ENCODE data around the gene VAT1L.

The VAT1L gene

DNA sequence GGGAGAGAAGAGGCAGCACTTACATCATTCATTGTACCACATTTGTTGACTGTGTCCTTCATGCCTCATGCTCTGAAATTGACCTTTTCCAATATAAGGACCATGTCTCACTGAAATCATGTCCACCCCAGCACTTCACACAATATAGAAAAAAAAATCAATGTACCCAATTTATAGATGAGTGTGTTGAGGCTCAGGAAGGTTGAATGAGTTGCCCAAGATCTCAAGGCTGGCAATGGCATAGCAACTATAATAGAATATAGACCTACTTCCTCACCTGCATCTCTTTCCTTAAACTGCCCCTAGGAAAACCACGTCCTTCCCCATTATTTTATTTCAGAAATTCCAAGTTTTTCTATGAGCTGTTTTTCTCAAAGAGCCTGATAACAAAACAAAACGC lies 912 bp upstream of the VAT1L start:
- no peak for DNase-seq (ENCODE audit: low read depth)
- no peak overlapping the region for H3K4me3 ChIP-seq (replicated peaks; ENCODE audit: low read depth, low read length)
- TF ChIP-seq, protein P1, sequence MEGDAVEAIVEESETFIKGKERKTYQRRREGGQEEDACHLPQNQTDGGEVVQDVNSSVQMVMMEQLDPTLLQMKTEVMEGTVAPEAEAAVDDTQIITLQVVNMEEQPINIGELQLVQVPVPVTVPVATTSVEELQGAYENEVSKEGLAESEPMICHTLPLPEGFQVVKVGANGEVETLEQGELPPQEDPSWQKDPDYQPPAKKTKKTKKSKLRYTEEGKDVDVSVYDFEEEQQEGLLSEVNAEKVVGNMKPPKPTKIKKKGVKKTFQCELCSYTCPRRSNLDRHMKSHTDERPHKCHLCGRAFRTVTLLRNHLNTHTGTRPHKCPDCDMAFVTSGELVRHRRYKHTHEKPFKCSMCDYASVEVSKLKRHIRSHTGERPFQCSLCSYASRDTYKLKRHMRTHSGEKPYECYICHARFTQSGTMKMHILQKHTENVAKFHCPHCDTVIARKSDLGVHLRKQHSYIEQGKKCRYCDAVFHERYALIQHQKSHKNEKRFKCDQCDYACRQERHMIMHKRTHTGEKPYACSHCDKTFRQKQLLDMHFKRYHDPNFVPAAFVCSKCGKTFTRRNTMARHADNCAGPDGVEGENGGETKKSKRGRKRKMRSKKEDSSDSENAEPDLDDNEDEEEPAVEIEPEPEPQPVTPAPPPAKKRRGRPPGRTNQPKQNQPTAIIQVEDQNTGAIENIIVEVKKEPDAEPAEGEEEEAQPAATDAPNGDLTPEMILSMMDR (IDR thresholded peaks at IDR 0.05; ENCODE audit: low read length, missing control alignments): no peak

DNA sequence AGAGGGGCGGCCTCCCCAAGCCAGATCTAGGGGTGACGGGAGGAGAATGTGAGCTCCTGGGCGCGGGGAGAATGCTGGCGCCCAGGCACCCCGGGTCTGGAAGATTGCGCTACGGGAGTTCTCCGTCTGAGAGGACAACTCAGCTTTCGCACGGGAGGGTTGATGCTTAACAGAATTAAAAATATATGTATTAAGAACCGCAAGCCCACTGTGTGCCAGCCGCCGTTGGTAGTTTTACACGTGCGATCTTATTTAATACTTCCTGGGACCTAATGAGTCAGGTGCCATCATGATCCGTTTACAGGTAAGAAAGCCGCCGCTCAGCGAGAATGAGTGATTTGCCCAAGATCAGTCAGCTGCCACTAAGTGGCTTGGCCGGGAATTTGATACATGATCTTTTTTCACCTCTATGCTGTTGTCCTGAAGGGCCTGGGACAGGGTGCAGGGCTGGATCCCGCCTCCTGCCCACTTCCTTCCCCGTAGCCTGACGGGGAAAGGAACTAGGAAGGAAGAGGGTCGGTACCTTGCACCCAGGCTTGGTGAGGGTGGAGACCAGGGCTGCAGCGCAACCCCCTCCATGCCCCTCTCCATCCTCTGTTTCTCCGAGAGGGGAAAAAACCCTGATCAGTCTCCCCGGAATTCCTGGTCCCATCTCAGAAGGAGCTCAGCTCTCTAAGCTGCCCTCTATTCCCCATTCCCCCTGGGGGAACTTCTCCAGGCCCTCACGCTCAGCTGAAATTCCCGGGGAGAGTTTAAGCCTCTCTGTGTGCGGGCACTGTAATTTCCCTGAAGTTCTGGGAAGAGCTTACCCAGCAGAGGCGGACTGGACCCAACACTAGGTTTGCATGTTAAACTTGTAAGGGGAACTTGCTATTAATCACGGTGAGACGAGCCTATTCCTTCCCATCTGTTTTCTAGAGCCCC lies 983 bp downstream of the VAT1L start:
- no peak for DNase-seq (ENCODE audit: low read depth)
- TF ChIP-seq, protein P1 (IDR thresholded peaks at IDR 0.05; ENCODE audit: low read length, missing control alignments): no peak
- H3K4me3 ChIP-seq (replicated peaks; ENCODE audit: low read depth, low read length): peak overlapping the region; percentile 57

DNA sequence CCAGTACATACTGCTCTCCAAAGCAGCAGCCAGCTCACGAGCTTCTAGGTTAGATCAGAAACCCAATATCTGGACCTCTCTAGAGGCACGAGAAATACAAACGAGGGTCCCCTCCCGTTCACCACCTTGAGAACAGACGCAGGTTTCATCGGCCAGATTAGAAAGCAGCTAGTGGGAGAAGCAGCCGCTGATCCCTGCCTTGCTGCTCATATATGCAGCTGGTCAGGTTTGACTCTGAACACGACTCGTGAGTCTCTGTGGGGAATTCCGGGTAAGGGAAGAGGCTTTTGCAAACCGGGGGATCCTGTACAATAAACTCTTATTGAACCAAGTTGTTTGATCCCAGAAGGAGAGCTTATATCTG lies 1.6 kb downstream of the VAT1L start:
- no peak for DNase-seq (ENCODE audit: low read depth)
- TF ChIP-seq, protein P1 (IDR thresholded peaks at IDR 0.05; ENCODE audit: low read length, missing control alignments): no peak
- no peak overlapping the region for H3K4me3 ChIP-seq (replicated peaks; ENCODE audit: low read depth, low read length)

DNA sequence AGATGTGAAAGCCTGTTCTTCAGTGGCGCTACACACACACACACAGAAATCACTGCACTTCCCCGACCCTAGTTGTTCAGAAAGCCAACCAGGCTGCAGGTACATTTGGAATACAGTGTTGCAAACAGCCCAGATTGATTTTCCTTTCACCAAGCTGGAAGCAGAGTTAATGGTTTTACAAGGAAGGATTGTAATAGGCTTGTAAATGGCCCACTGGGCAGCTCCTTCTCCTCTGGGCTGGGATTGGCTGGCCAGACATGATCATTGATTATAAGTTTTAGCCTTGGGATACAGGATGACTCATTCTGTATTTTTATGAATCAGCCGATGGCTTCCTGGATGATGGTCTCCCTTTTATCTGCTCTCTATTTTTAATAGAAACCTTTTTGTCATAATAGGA lies 2.5 kb downstream of the VAT1L start:
- no peak for DNase-seq (ENCODE audit: low read depth)
- no peak overlapping the region for H3K4me3 ChIP-seq (replicated peaks; ENCODE audit: low read depth, low read length)
- TF ChIP-seq, protein P1 (IDR thresholded peaks at IDR 0.05; ENCODE audit: low read length, missing control alignments): no peak

DNA sequence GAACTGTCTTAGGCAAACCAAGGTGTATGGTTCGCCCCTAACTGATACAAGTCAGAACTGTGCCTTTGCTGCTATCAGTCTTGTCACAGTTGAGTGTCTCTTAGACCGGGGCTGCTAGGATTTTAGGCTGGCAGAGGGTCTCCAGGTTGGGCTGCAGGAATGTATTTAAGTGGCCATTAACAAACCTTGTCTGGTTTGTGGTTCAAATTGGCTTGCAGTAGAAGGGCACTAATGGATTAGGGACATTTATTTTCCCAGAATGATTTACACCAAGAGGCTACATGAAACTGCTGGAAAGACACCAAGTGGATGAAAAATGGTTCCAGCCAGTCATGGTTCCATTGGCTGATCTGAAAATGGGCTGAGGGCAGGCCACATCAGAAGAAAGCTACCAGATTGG lies 5.1 kb downstream of the VAT1L start:
- DNase-seq (ENCODE audit: low read depth): no peak
- H3K4me3 ChIP-seq (replicated peaks; ENCODE audit: low read depth, low read length): no peak overlapping the region

DNA sequence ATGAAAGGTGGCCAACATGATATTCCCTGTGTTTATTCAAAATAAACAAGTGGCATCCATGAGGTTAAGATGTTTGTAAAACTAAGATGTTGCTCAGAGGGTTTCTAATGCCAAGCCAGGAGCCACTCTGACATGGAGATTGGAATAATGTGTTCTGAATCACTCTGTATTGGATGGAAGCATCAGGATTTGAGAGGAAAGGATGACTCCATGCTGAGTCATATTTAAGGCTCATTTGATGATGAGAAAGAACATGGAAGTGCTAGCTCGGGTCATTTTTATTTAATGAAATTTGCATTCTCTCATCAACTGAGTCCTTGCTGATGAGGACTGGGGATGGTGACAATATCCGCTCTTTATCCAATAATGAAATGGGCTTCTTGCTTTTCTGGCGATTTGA lies 6.2 kb downstream of the VAT1L start:
- DNase-seq (ENCODE audit: low read depth): peak; percentile 45
- TF ChIP-seq, protein P1 (IDR thresholded peaks at IDR 0.05; ENCODE audit: low read length, missing control alignments): no peak
- no peak overlapping the region for H3K4me3 ChIP-seq (replicated peaks; ENCODE audit: low read depth, low read length)

More for the DNA sequence above, 5.1 kb downstream of the VAT1L start:
- TF ChIP-seq, protein P1 (IDR thresholded peaks at IDR 0.05; ENCODE audit: low read length, missing control alignments): no peak

DNA sequence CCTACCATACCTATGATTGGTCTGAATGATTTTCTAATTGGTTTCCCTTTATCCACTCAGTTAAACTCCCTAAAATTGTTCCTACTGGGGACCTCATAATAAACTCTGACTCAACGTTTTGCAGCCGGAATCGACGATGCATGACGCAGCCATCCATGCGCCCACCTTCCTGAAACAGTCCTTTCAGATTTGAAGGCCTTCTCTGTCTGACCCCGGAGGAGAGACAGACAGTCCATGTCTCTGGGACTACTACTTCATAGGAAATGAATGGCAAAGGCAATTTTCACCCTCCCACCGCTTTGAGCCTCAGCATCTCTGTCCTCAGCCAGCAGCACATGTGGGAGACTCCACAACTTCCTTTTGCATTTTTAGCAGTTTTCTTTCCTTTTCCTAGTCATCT lies 13.5 kb downstream of the VAT1L start:
- peak; percentile 9 for DNase-seq (ENCODE audit: low read depth)
- H3K4me3 ChIP-seq (replicated peaks; ENCODE audit: low read depth, low read length): no peak overlapping the region
- TF ChIP-seq, protein P1 (IDR thresholded peaks at IDR 0.05; ENCODE audit: low read length, missing control alignments): no peak

Data from fibroblast of pulmonary artery (primary cell).